Activated T-helper 17 cell treated with anti-CD3 and anti-CD28 coated beads, Interleukin-2, amount 50 U/mL, for 72 hours (primary cell): Measurements from ENCODE around the gene PALM. TPM values are rescaled to one million over a fixed set of nuclear protein-coding genes. Genes with fewer than 3 reads are reported as not detected.

ENCODE experiments used
- ATAC-seq: fragments of 150-1000 bp; cut with Tn5 transposase; replicated peaks from 2 replicates; pipeline ENCODE4 v1.10.0; 2021; ENCODE audit warnings: mild to moderate bottlenecking, moderate library complexity
- H3K27ac Mint-ChIP-seq: one replicate; pipeline ENCODE4 v1.8.0; 2022; ENCODE audit warnings: mixed read lengths
- H3K27me3 Mint-ChIP-seq: one replicate; pipeline ENCODE4 v1.8.0; 2022; ENCODE audit warnings: mixed read lengths
- H3K36me3 Mint-ChIP-seq: one replicate; pipeline ENCODE4 v1.8.0; 2022; ENCODE audit warnings: low read depth, mild to moderate bottlenecking, mixed read lengths
- H3K4me1 Mint-ChIP-seq: one replicate; pipeline ENCODE4 v1.8.0; 2022; ENCODE audit warnings: mixed read lengths
- H3K4me3 Mint-ChIP-seq: one replicate; pipeline ENCODE4 v1.8.0; 2022; ENCODE audit warnings: mild to moderate bottlenecking, mixed read lengths
- H3K9me3 Mint-ChIP-seq: one replicate; pipeline ENCODE4 v1.8.0; 2022; ENCODE audit warnings: mixed read lengths
- total RNA-seq, 2 donors: library from RNA; stranded (reverse); gene quantifications; one replicate each; pipeline ENCODE4 v1.2.3, GENCODE V29; 2022

Gene PALM
- total RNA-seq, 2 donors from 2014 or later = 0.26 TPM; not detected in 1

- no peak for ATAC-seq
- Mint-ChIP-seq H3K4me3 (no peak overlapping the region), H3K36me3 (no peaks in the 10 kb centered on the region), H3K27me3 (peaks cover 8% of the 10 kb centered on the region), H3K4me1 (no peaks in the 10 kb centered on the region), H3K27ac (no peak overlapping the region), H3K9me3 (peaks cover 3% of the 10 kb centered on the region)
Observed at GRCh38 chr19:710767-711166, 2.0 kb downstream of the PALM start.

- Mint-ChIP-seq H3K9me3 (peaks cover 5% of the 10 kb centered on the region), H3K36me3 (no peaks in the 10 kb centered on the region), H3K4me3 (no peak overlapping the region), H3K27ac (no peak overlapping the region), H3K27me3 (peaks cover 10% of the 10 kb centered on the region), H3K4me1 (no peaks in the 10 kb centered on the region)
- no peak for ATAC-seq
Observed at GRCh38 chr19:711254-711653, 2.5 kb downstream of the PALM start.

GRCh38 chr19:715347-715746 is 6.6 kb downstream of the PALM start:
- ATAC-seq = no peak
- H3K4me1 Mint-ChIP-seq = no peaks in the 10 kb centered on the region
- H3K27ac Mint-ChIP-seq = no peak overlapping the region
- H3K9me3 Mint-ChIP-seq = peaks cover 5% of the 10 kb centered on the region
- no peaks in the 10 kb centered on the region for H3K36me3 Mint-ChIP-seq
- peaks cover 12% of the 10 kb centered on the region for H3K27me3 Mint-ChIP-seq
- H3K4me3 Mint-ChIP-seq = no peak overlapping the region

GRCh38 chr19:718251-718951 is 9.7 kb downstream of the PALM start:
- no peaks in the 10 kb centered on the region for H3K4me1 Mint-ChIP-seq
- ATAC-seq = no peak
- H3K4me3 Mint-ChIP-seq = no peak overlapping the region
- no peak overlapping the region for H3K27ac Mint-ChIP-seq
- H3K36me3 Mint-ChIP-seq = no peaks in the 10 kb centered on the region
- H3K27me3 Mint-ChIP-seq = peaks cover 15% of the 10 kb centered on the region
- H3K9me3 Mint-ChIP-seq = peaks cover 5% of the 10 kb centered on the region

- no peak overlapping the region for H3K27ac Mint-ChIP-seq
- no peaks in the 10 kb centered on the region for H3K36me3 Mint-ChIP-seq
- H3K27me3 Mint-ChIP-seq = peaks cover 15% of the 10 kb centered on the region
- peaks cover 5% of the 10 kb centered on the region for H3K9me3 Mint-ChIP-seq
- H3K4me3 Mint-ChIP-seq = no peak overlapping the region
- H3K4me1 Mint-ChIP-seq = no peaks in the 10 kb centered on the region
- ATAC-seq = no peak
Observed at GRCh38 chr19:718991-719512, 10.3 kb downstream of the PALM start.

- no peaks in the 10 kb centered on the region for H3K36me3 Mint-ChIP-seq
- H3K4me1 Mint-ChIP-seq = no peaks in the 10 kb centered on the region
- H3K4me3 Mint-ChIP-seq = no peak overlapping the region
- ATAC-seq = no peak
- H3K27ac Mint-ChIP-seq = no peak overlapping the region
- peaks cover 5% of the 10 kb centered on the region for H3K9me3 Mint-ChIP-seq
- H3K27me3 Mint-ChIP-seq = peaks cover 15% of the 10 kb centered on the region
Observed at GRCh38 chr19:719636-720344, 11.1 kb downstream of the PALM start.

GRCh38 chr19:720345-721160 is 11.8 kb downstream of the PALM start:
- Mint-ChIP-seq H3K27ac (no peak overlapping the region), H3K9me3 (peaks cover 4% of the 10 kb centered on the region), H3K4me1 (no peaks in the 10 kb centered on the region), H3K36me3 (no peaks in the 10 kb centered on the region), H3K27me3 (peaks cover 13% of the 10 kb centered on the region), H3K4me3 (no peak overlapping the region)
- no peak for ATAC-seq

GRCh38 chr19:722553-723101 is 13.9 kb downstream of the PALM start:
- Mint-ChIP-seq H3K9me3 (no peaks in the 10 kb centered on the region), H3K4me3 (no peak overlapping the region), H3K4me1 (no peaks in the 10 kb centered on the region), H3K36me3 (no peaks in the 10 kb centered on the region), H3K27ac (no peak overlapping the region), H3K27me3 (peaks cover 6% of the 10 kb centered on the region)
- no peak for ATAC-seq

GRCh38 chr19:723247-723646 is 14.5 kb downstream of the PALM start:
- Mint-ChIP-seq H3K4me1 (no peaks in the 10 kb centered on the region), H3K27me3 (peaks cover 6% of the 10 kb centered on the region), H3K27ac (no peak overlapping the region), H3K4me3 (no peak overlapping the region), H3K36me3 (no peaks in the 10 kb centered on the region), H3K9me3 (no peaks in the 10 kb centered on the region)
- no peak for ATAC-seq

GRCh38 chr19:723714-724113 is 15.0 kb downstream of the PALM start:
- Mint-ChIP-seq H3K27me3 (peaks cover 3% of the 10 kb centered on the region), H3K9me3 (no peaks in the 10 kb centered on the region), H3K36me3 (no peaks in the 10 kb centered on the region), H3K4me3 (no peak overlapping the region), H3K4me1 (no peaks in the 10 kb centered on the region), H3K27ac (no peak overlapping the region)
- no peak for ATAC-seq

- H3K27ac Mint-ChIP-seq = no peak overlapping the region
- ATAC-seq = no peak
- H3K9me3 Mint-ChIP-seq = no peaks in the 10 kb centered on the region
- no peak overlapping the region for H3K4me3 Mint-ChIP-seq
- no peaks in the 10 kb centered on the region for H3K4me1 Mint-ChIP-seq
- H3K36me3 Mint-ChIP-seq = no peaks in the 10 kb centered on the region
- peaks cover 3% of the 10 kb centered on the region for H3K27me3 Mint-ChIP-seq
Observed at GRCh38 chr19:725461-726089, 16.8 kb downstream of the PALM start.

- ATAC-seq = no peak
- Mint-ChIP-seq H3K36me3 (no peaks in the 10 kb centered on the region), H3K4me3 (no peak overlapping the region), H3K27ac (no peak overlapping the region), H3K4me1 (no peaks in the 10 kb centered on the region), H3K27me3 (no peaks in the 10 kb centered on the region), H3K9me3 (no peaks in the 10 kb centered on the region)
Observed at GRCh38 chr19:726993-727956, 18.5 kb downstream of the PALM start.

GRCh38 chr19:728011-728410 is 19.3 kb downstream of the PALM start:
- H3K4me3 Mint-ChIP-seq = no peak overlapping the region
- H3K27ac Mint-ChIP-seq = no peak overlapping the region
- peaks cover under 1% of the 10 kb centered on the region for H3K4me1 Mint-ChIP-seq
- no peak for ATAC-seq
- no peaks in the 10 kb centered on the region for H3K9me3 Mint-ChIP-seq
- H3K36me3 Mint-ChIP-seq = no peaks in the 10 kb centered on the region
- H3K27me3 Mint-ChIP-seq = no peaks in the 10 kb centered on the region
